GM19452 (cell line): ENCODE measurements around the gene CRIP3.
"Not testable (repeated sequence)": the region's sequence is repeated elsewhere in the genome, so short reads cannot be mapped to it uniquely, and the experiment has no call there.

ENCODE experiments used
- ATAC-seq: cut with Tn5 transposase; IDR thresholded peaks from one replicate; pipeline ENCODE4 v1.9.1; 2021; ENCODE audit not compliant: unreplicated experiment

The CRIP3 gene

GRCh38 chr6:43307451-43308100 lies 1.1 kb downstream of the CRIP3 start:
- ATAC-seq, result no peak

- no peak for ATAC-seq
Measured at GRCh38 chr6:43306086-43306485, 2.5 kb downstream of the CRIP3 start.

GRCh38 chr6:43304882-43305281 lies 3.7 kb downstream of the CRIP3 start:
- ATAC-seq, result no peak

GRCh38 chr6:43304361-43304760 lies 4.3 kb downstream of the CRIP3 start:
- ATAC-seq, result no peak

- ATAC-seq, result no peak
Measured at GRCh38 chr6:43303751-43304331, 4.8 kb downstream of the CRIP3 start.

GRCh38 chr6:43303006-43303405 lies 5.6 kb downstream of the CRIP3 start:
- ATAC-seq, result not testable (repeated sequence)

- ATAC-seq, result no peak
Measured at GRCh38 chr6:43302126-43302525, 6.5 kb downstream of the CRIP3 start.

GRCh38 chr6:43301081-43301870 lies 7.3 kb downstream of the CRIP3 start:
- no peak for ATAC-seq

- no peak for ATAC-seq
Measured at GRCh38 chr6:43299338-43300293, 9.0 kb downstream of the CRIP3 start.

- no peak for ATAC-seq
Measured at GRCh38 chr6:43298565-43299337, 9.9 kb downstream of the CRIP3 start.

GRCh38 chr6:43297644-43298564 lies 10.7 kb downstream of the CRIP3 start, which contains the start of gene SLC22A7:
Gene SLC22A7, plus strand, starts transcription at chr6:43298260. Its CDS starts 99 bp downstream, at chr6:43298359.
- ATAC-seq, result no peak

- no peak for ATAC-seq
Measured at GRCh38 chr6:43296780-43297497, 11.7 kb downstream of the CRIP3 start.

GRCh38 chr6:43295456-43295855 lies 13.2 kb downstream of the CRIP3 start:
- ATAC-seq, result no peak

- no peak for ATAC-seq
Measured at GRCh38 chr6:43294536-43294935, 14.1 kb downstream of the CRIP3 start.

GRCh38 chr6:43293698-43294097 lies 14.9 kb downstream of the CRIP3 start:
- no peak for ATAC-seq

GRCh38 chr6:43292763-43293318 lies 15.8 kb downstream of the CRIP3 start:
- no peak for ATAC-seq

- no peak for ATAC-seq
Measured at GRCh38 chr6:43292341-43292740, 16.3 kb downstream of the CRIP3 start.

GRCh38 chr6:43291708-43292107 lies 16.9 kb downstream of the CRIP3 start:
- no peak for ATAC-seq
